ENCODE results near the gene SHC1.

The SHC1 gene

GRCh38 chr1:154937988-154938386 is 32.6 kb downstream of the SHC1 start:
- no peak for DNase-seq (ENCODE audit: low read depth in 2 of 2)

GRCh38 chr1:154937085-154937987 is 33.2 kb downstream of the SHC1 start:
- peak; percentile 79 to 81 for DNase-seq (ENCODE audit: low read depth in 2 of 2)

- DNase-seq (ENCODE audit: low read depth in 2 of 2), result peak; percentile 89 to 91
These were observed 33.9 kb downstream of the SHC1 start, which contains the start of gene PMVK for GRCh38 chr1:154936555-154937084. Gene PMVK (minus strand): TSS chr1:154936719. CDS start chr1:154936685, 34 bp downstream.

DNA sequence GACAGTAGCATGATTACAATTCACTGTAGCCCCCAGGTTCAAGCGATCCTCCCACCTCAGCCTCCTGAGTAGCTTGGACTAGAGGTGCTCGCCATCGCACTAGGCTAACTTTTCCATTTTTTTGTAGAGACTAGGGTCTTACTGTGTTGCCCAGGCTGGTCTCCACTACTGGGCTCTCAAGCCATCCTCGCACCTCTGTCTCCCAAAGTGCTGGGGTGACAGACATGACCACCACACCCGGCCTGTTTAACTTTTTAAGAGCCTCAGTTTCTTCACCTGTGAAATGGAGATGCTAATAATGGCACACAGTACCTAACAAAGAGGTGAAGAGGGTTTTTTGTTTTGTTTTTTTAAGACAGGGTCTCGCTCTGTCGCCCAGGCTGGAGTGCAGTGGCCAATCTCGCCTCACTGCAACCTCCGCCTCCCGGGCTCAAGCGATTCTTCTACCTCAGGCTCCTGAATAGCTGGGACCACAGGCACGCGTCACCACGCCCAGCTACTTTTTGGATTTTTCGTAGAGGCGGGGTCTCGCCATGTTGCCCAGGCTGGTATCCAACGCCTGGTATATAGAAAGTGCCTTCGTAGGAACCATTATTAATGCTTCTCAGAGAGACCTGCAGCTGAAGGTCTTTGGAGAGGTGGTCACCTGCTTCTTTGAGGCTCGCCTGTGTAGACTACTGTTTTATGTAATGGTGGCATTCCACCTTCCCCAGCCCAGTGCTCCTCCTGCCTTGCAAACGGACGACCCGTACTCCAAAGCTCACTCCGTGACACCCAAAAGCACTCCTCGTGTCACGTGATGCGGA is 34.6 kb downstream of the SHC1 start:
- DNase-seq (ENCODE audit: low read depth in 2 of 2), result no peak

GRCh38 chr1:154934358-154934948 is 36.1 kb downstream of the SHC1 start:
- DNase-seq (ENCODE audit: low read depth in 2 of 2), result no peak

DNA sequence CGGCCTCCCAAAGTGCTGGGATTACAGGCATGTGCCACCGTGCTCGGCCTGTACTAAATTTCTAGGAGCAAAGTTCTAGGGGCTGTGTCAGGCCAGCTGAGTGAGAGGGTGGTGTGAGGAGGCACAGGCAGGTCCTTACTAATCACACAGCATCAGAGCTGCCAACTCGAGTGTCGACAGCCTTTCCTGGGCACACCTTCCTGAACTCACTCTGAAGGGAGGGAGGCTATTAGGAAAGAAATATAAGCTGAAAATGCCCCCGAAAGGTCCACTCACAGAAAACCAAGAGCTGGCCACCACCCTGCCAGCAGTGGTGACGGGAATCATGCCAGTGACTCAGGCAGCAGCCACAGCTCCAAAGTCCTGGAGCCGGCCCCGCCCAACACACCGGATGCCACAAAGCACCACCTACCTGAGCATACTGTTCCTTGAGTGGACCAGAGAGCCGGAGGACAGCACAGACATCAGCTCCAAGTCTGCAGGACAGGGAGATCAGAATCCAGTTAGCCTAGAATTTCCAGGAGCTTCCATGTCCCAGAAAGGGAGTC is 38.5 kb downstream of the SHC1 start:
- no peak for DNase-seq (ENCODE audit: low read depth in 2 of 2)

DNA sequence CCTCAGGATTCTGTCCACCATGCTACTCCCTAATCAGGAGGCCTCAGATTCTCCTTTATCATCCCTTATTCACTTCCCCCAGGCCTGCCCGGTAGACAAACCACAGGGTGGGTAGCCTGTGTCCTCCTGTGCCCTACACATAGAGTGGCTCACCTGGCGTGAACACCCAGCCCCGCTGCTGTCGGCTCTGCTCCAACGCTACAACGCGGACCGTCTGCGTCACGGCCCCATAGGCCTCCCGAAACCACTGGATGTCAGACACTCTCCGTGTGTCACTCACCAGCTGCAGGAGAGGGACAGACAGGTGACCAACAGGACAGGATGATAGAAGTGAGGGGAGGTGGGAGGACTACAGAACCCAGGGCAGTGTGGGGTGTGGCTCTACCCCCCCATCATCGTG is 44.3 kb downstream of the SHC1 start:
- DNase-seq (ENCODE audit: low read depth in 2 of 2), result no peak

GRCh38 chr1:154925335-154926170 is 45.0 kb downstream of the SHC1 start:
- no peak for DNase-seq (ENCODE audit: low read depth in 2 of 2)

- DNase-seq (ENCODE audit: low read depth in 2 of 2), result no peak
These were observed 46.9 kb downstream of the SHC1 start for GRCh38 chr1:154923695-154924094.

- no peak for DNase-seq (ENCODE audit: low read depth in 2 of 2)
These were observed 57.3 kb downstream of the SHC1 start for GRCh38 chr1:154913273-154913672.

DNA sequence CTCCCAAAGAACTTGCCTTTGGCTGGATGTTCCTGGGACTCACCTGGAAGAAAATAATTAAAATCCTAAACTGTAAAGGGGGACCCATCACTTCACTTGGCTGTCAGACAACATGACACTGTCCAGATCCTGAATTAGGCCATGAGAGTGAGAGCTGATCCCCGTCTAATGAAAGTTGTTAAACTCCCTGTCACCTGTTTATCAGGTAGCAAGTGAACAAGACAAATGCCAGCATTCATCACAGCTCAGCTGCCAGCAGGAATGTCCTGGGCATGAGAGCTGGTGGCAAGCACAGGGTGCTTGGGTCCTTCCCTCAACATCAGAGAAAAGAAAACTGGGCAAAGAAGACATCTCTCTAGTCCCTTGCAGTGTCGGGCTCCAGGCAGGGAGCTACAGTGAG is 57.8 kb downstream of the SHC1 start:
- no peak for DNase-seq (ENCODE audit: low read depth in 2 of 2)

Measured in stimulated activated CD4-positive, alpha-beta T cell treated with anti-CD3 and anti-CD28 coated beads, Interleukin-1b, Interleukin-23, amount 100 ng/mL, for 4 hours (primary cell).